ENCODE results near the gene PHF3. TPM values are rescaled to one million over a fixed set of nuclear protein-coding genes. Genes with fewer than 3 reads are reported as not detected.

PHF3 gene
- total RNA-seq, 1 experiment from 2014 or later: 66.6 TPM

DNA sequence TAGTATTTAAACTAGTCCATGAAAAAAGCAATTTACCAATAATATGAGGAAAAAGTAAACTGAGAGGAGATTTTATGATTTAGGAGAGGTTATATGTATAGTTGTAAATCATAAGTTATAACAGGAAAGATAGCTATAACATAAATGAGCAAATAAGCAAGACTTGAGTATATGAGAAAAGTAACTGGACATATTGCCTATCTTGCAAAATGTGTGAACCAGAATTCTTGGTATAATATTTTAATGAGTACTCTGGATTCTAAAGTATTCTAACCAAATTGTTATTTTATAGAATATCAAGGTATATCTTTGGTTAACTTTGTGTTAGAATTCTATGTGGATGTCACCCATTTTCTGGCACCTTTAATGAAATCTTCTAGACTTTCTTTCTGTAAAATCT is 124.6 kb downstream of the PHF3 start:
- Histone ChIP-seq H2BK5ac (ENCODE audit: insufficient read length, low read length) (no peak overlapping the region), H2BK120ac (ENCODE audit: low read depth, low read length, poor library complexity, severe bottlenecking) (no peak overlapping the region), H3K27me3 (ENCODE audit: insufficient read depth, low read length) (no peaks in the 10 kb centered on the region), H4K8ac (replicated peaks; ENCODE audit: insufficient read length, low read depth, low read length) (no peak overlapping the region), H2BK15ac (ENCODE audit: low read depth, low read length) (no peak overlapping the region), H4K5ac (ENCODE audit: insufficient read length, low read depth, low read length) (no peak overlapping the region), H3K79me1 (ENCODE audit: insufficient read depth, low read depth, low read length, poor library complexity, severe bottlenecking) (no peaks in the 10 kb centered on the region), H3K9me3 (ENCODE audit: control insufficient read depth, low read depth, low read length) (no peaks in the 10 kb centered on the region), H3K79me2 (ENCODE audit: insufficient read depth, low read length) (no peaks in the 10 kb centered on the region), H2AK5ac (ENCODE audit: insufficient read length, low read length) (no peak overlapping the region), H3K4me2 (ENCODE audit: insufficient read depth, insufficient read length, low read length) (no peak overlapping the region), H3K4me1 (ENCODE audit: insufficient read depth, low read length) (no peaks in the 10 kb centered on the region), H3K9ac (ENCODE audit: extremely low read depth, insufficient read length, low read length) (no peak overlapping the region), H4K20me1 (ENCODE audit: control insufficient read depth, insufficient read depth, insufficient read length) (no peaks in the 10 kb centered on the region), H4K91ac (ENCODE audit: insufficient read length, low read depth, low read length) (no peak overlapping the region), H3K27ac (ENCODE audit: insufficient read length, low read depth, low read length) (no peak overlapping the region), H2AFZ (ENCODE audit: low read length) (no peak overlapping the region), H3K18ac (ENCODE audit: insufficient read length, low read depth, low read length) (no peak overlapping the region), H3K56ac (ENCODE audit: insufficient read length, low read depth, low read length) (no peak overlapping the region), H3K14ac (ENCODE audit: insufficient read depth, low read length) (no peak overlapping the region), H3T11ph (ENCODE audit: low read length) (no peak overlapping the region), H3K4ac (ENCODE audit: low read depth, low read length) (no peak overlapping the region), H2BK20ac (ENCODE audit: low read depth, low read length, poor library complexity, severe bottlenecking) (no peak overlapping the region), H3K23ac (ENCODE audit: insufficient read length, low read depth, low read length) (no peak overlapping the region), H2BK12ac (ENCODE audit: insufficient read length, low read depth, low read length) (no peak overlapping the region), H3K23me2 (ENCODE audit: insufficient read length, low read depth, low read length, poor library complexity, severe bottlenecking) (no peaks in the 10 kb centered on the region)
- Mint-ChIP-seq H3K27me3 (ENCODE audit: low read depth) (no peaks in the 10 kb centered on the region), H3K9me3 (peaks cover 21% of the 10 kb centered on the region in 2 experiments), H3K4me3 (no peak overlapping the region), H3K36me3 (ENCODE audit: insufficient read depth in 1 of 3, low read depth in 3 of 3) (peaks cover 12 to 18% (median 16%) of the 10 kb centered on the region in 3 experiments), H3K27ac (no peak overlapping the region), H3K4me1 (peaks cover 4% of the 10 kb centered on the region in 2 experiments)
- DNase-seq: no peak
- TF ChIP-seq, protein P1, sequence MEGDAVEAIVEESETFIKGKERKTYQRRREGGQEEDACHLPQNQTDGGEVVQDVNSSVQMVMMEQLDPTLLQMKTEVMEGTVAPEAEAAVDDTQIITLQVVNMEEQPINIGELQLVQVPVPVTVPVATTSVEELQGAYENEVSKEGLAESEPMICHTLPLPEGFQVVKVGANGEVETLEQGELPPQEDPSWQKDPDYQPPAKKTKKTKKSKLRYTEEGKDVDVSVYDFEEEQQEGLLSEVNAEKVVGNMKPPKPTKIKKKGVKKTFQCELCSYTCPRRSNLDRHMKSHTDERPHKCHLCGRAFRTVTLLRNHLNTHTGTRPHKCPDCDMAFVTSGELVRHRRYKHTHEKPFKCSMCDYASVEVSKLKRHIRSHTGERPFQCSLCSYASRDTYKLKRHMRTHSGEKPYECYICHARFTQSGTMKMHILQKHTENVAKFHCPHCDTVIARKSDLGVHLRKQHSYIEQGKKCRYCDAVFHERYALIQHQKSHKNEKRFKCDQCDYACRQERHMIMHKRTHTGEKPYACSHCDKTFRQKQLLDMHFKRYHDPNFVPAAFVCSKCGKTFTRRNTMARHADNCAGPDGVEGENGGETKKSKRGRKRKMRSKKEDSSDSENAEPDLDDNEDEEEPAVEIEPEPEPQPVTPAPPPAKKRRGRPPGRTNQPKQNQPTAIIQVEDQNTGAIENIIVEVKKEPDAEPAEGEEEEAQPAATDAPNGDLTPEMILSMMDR (conservative IDR thresholded peaks at IDR 0.05): no peak

Measured in H9 (cell line).